ENCODE measurements around the gene TMEM221.

Gene TMEM221

DNA sequence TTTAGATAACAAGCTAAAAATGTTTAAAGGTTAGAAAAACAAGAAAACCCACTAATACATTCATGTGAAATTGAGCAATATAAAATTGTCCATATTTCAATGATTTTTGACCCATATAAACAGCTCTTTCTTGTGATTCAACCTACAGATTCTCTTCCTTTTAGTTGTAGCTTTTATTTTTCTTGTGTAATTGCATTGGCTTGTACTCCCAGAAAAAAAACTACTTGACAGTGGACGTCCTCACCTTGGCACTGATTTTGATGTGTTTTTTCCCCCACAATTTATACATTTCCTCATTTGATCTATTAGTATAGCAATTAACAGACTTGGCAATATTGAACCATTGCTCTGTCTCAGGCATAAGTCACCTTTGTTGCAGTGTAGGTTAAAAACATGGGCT lies 59.2 kb downstream of the TMEM221 start:
- Histone ChIP-seq H3K27ac (ENCODE audit: low read depth, low read length) (no peak overlapping the region), H3K36me3 (ENCODE audit: insufficient read depth, low read length) (no peaks in the 10 kb centered on the region), H3K4me1 (ENCODE audit: control insufficient read depth, insufficient read depth, low read length, unreplicated experiment) (no peaks in the 10 kb centered on the region), H3K4me3 (ENCODE audit: low read depth, low read length) (no peak overlapping the region), H2AFZ (ENCODE audit: low read length, unreplicated experiment) (no peak overlapping the region), H3K27me3 (ENCODE audit: insufficient read depth, low read length) (no peaks in the 10 kb centered on the region), H3K79me2 (ENCODE audit: control insufficient read depth, insufficient read depth, low read length, unreplicated experiment) (no peaks in the 10 kb centered on the region)

DNA sequence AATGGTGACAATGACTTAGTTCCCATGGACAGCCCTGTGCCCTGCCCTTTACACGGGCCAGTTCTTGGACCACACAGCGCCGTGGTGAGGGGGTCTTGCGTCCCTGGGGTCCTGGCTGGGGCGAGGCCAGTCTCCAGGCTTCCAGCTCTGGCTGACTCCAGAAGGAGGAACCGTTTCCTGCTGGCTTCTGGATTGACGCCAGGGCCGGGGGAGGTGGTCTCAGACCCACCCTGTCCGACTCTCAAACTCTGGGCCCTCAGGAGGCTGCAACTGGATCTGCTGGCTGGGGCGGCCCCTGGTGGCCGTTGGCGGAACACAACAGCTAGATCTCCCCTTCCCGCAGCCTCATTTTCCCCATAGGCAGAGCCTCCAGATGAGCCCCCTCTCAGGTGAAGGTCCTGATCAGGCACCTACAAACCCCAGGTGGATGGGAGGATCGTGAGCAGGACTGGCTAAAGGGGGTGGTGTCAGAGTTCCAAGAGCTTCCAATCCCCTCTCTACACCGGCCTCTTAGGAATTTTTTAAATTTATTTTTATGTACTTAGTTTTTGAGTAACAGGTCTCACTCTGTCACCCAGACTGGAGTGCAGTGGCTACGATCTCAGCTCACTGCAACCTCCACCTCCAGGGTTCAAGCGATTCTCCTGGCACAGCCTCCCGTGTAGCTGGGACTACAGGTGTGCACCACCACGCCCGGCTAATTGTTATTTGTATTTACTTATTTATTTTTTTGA lies 62.4 kb downstream of the TMEM221 start:
- Histone ChIP-seq H3K4me3 (ENCODE audit: low read depth, low read length) (no peak overlapping the region), H3K36me3 (ENCODE audit: insufficient read depth, low read length) (no peaks in the 10 kb centered on the region), H3K27ac (ENCODE audit: low read depth, low read length) (no peak overlapping the region), H3K27me3 (ENCODE audit: insufficient read depth, low read length) (no peaks in the 10 kb centered on the region), H2AFZ (ENCODE audit: low read length, unreplicated experiment) (no peak overlapping the region), H3K4me1 (ENCODE audit: control insufficient read depth, insufficient read depth, low read length, unreplicated experiment) (no peaks in the 10 kb centered on the region), H3K79me2 (ENCODE audit: control insufficient read depth, insufficient read depth, low read length, unreplicated experiment) (no peaks in the 10 kb centered on the region)

All from ACC112 (cell line).